H1 (cell line): ENCODE data around the gene RGPD3. TPM values are rescaled to one million over a fixed set of nuclear protein-coding genes. Genes with fewer than 3 reads are reported as not detected.
"Not testable (repeated sequence)": the region's sequence is repeated elsewhere in the genome, so short reads cannot be mapped to it uniquely, and the experiment has no call there.

Experiments used
- CTCF ChIA-PET: fragments of 300-600 bp; sonication (Branson Sonifier 250); formaldehyde crosslinking; loops from one replicate; lab custom pipeline; 2021; ENCODE audit not compliant: partially characterized antibody; lab: Charles Lee
- POLR2A ChIA-PET: fragments of 300-600 bp; sonication (Branson Sonifier 250); formaldehyde crosslinking; loops from one replicate; lab custom pipeline; 2021; ENCODE audit warnings: inconsistent platforms; ENCODE audit not compliant: partially characterized antibody; lab: Charles Lee
- DNase-seq, 2 experiments: peaks; one replicate each; pipeline versions ENCODE4 v3.0.0 to v3.0.0-alpha.2; 2010 to 2022; ENCODE audit warnings: low spot score in 2 of 2, low read depth in 1 of 2, mixed read lengths in 1 of 2
- FAIRE-seq: peaks from 2 replicates; lab custom pipeline; 2011; peaks lifted over from hg19 to GRCh38; lab: Jason Lieb, UNC
- H2AFZ ChIP-seq: 2 replicates; pipeline ENCODE4 v1.8.1; 2012; ENCODE audit warnings: low read length, inconsistent platforms
- H2AK5ac ChIP-seq: 2 replicates; pipeline ENCODE4 v1.6.1; 2013; ENCODE audit warnings: low read depth, low read length
- H2BK120ac ChIP-seq: replicated peaks from 2 replicates; pipeline ENCODE3; 2013; ENCODE audit warnings: low read depth, low read length, inconsistent platforms
- H2BK12ac ChIP-seq: 2 replicates; pipeline ENCODE4 v1.6.1; 2013; ENCODE audit warnings: low read depth, low read length
- H2BK15ac ChIP-seq: 2 replicates; pipeline ENCODE4 v1.6.1; 2013; ENCODE audit warnings: low read length
- H2BK20ac ChIP-seq: 2 replicates; pipeline ENCODE4 v1.6.1; 2013; ENCODE audit warnings: low read length
- H2BK5ac ChIP-seq: 2 replicates; pipeline ENCODE4 v1.6.1; 2013; ENCODE audit warnings: low read depth, low read length
- H3K14ac ChIP-seq: 2 replicates; pipeline ENCODE4 v1.6.1; 2013; ENCODE audit warnings: inconsistent platforms; ENCODE audit not compliant: insufficient read length
- H3K18ac ChIP-seq: 2 replicates; pipeline ENCODE4 v1.6.1; 2013; ENCODE audit warnings: low read length; ENCODE audit errors: extremely low read depth
- H3K23ac ChIP-seq: 2 replicates; pipeline ENCODE4 v1.6.1; 2013; ENCODE audit warnings: inconsistent platforms; ENCODE audit not compliant: insufficient read length
- H3K23me2 ChIP-seq: 2 replicates; pipeline ENCODE4 v1.6.1; 2013; ENCODE audit warnings: low read depth, low read length
- H3K27ac ChIP-seq: 2 replicates; pipeline ENCODE4 v1.6.1; 2011; ENCODE audit warnings: low read depth, low read length, inconsistent platforms
- H3K27me3 ChIP-seq, 4 experiments: replicated peaks in 1 of 4; 1 replicate in 1 of 4; 2 replicates in 3 of 4; pipeline versions ENCODE4 v1.6.1 to v1.8.1; 2011 to 2013; ENCODE audit warnings: low read length in 3 of 4, mild to moderate bottlenecking in 3 of 4, inconsistent platforms in 2 of 4, mixed read lengths in 2 of 4, moderate library complexity in 1 of 4; ENCODE audit not compliant: control insufficient read depth in 3 of 4, insufficient read depth in 3 of 4; ENCODE audit errors: extremely low read depth in 1 of 4
- H3K36me3 ChIP-seq, 4 experiments: 2 replicates each; pipeline versions ENCODE4 v1.6.1 to v1.8.1; 2011 to 2013; ENCODE audit warnings: mild to moderate bottlenecking in 4 of 4, low read length in 3 of 4, moderate library complexity in 2 of 4, control low read depth in 1 of 4, inconsistent platforms in 1 of 4; ENCODE audit not compliant: insufficient read depth in 4 of 4, control insufficient read depth in 2 of 4
- H3K4ac ChIP-seq: replicated peaks from 2 replicates; pipeline ENCODE3; 2013; ENCODE audit warnings: low read length, low read depth, mixed read lengths, inconsistent platforms; ENCODE audit not compliant: insufficient read length
- H3K4me1 ChIP-seq, 4 experiments: replicated peaks in 1 of 4; 1 replicate in 1 of 4; 2 replicates in 3 of 4; pipeline versions ENCODE4 v1.6.1 to v1.8.1; 2011 to 2013; ENCODE audit warnings: low read length in 3 of 4, inconsistent platforms in 2 of 4, mixed read lengths in 1 of 4; ENCODE audit not compliant: insufficient read depth in 4 of 4, control insufficient read depth in 3 of 4
- H3K4me2 ChIP-seq, 2 experiments: 2 replicates each; pipeline versions ENCODE4 v1.6.1 to v1.8.1; 2011 to 2013; ENCODE audit warnings: low read depth in 2 of 2, low read length in 2 of 2, control low read depth in 1 of 2, inconsistent platforms in 1 of 2, mild to moderate bottlenecking in 1 of 2; ENCODE audit not compliant: insufficient read depth in 1 of 2
- H3K4me3 ChIP-seq, 4 experiments: fragments of 200-600, 300-600 bp in 1 of 4; sonication (generic), shearing (Covaris generic), sonication (Bioruptor Twin) in 1 of 4; 2 replicates each; pipeline versions ENCODE4 v1.5.1 to v1.8.1; 2011 to 2016; ENCODE audit warnings: low read length in 4 of 4, low read depth in 3 of 4, control low read depth in 2 of 4, inconsistent platforms in 2 of 4, mild to moderate bottlenecking in 2 of 4, mixed read lengths in 1 of 4, moderate library complexity in 1 of 4; ENCODE audit not compliant: insufficient read depth in 2 of 4; ENCODE audit errors: extremely low read depth in 1 of 4
- H3K56ac ChIP-seq: replicated peaks from 2 replicates; pipeline ENCODE3; 2013; ENCODE audit warnings: low read depth, mild to moderate bottlenecking, mixed read lengths, low read length, inconsistent platforms; ENCODE audit not compliant: insufficient read length
- H3K79me1 ChIP-seq: 2 replicates; pipeline ENCODE4 v1.6.1; 2013; ENCODE audit warnings: low read depth, low read length, control low read depth
- H3K79me2 ChIP-seq, 2 experiments: 2 replicates each; pipeline versions ENCODE4 v1.6.1 to v1.8.1; 2012 to 2013; ENCODE audit warnings: low read length in 2 of 2, mild to moderate bottlenecking in 2 of 2, inconsistent platforms in 1 of 2; ENCODE audit not compliant: insufficient read depth in 2 of 2, control insufficient read depth in 1 of 2
- H3K9ac ChIP-seq, 4 experiments: replicated peaks in 1 of 4; 1 replicate in 1 of 4; 2 replicates in 3 of 4; pipeline versions ENCODE4 v1.6.1 to v1.8.1; 2011 to 2013; ENCODE audit warnings: low read depth in 3 of 4, low read length in 3 of 4, control low read depth in 2 of 4, mild to moderate bottlenecking in 2 of 4, moderate library complexity in 2 of 4, inconsistent platforms in 1 of 4; ENCODE audit errors: extremely low read depth in 1 of 4
- H3K9me3 ChIP-seq, 2 experiments: 2 replicates each; pipeline versions ENCODE4 v1.6.1 to v1.8.1; 2012 to 2013; ENCODE audit warnings: mild to moderate bottlenecking in 2 of 2, moderate library complexity in 2 of 2, control low read depth in 1 of 2, inconsistent platforms in 1 of 2, low read depth in 1 of 2, low read length in 1 of 2, mixed read lengths in 1 of 2; ENCODE audit not compliant: insufficient read depth in 2 of 2
- H4K20me1 ChIP-seq, 2 experiments: replicated peaks in 1 of 2; 2 replicates each; pipeline versions ENCODE3 to v1.8.1; 2011 to 2013; ENCODE audit warnings: inconsistent platforms in 2 of 2, low read length in 2 of 2, mild to moderate bottlenecking in 1 of 2; ENCODE audit not compliant: insufficient read depth in 2 of 2, control insufficient read depth in 1 of 2
- H4K5ac ChIP-seq: 2 replicates; pipeline ENCODE4 v1.6.1; 2013; ENCODE audit warnings: low read length, low read depth, mixed read lengths, inconsistent platforms; ENCODE audit not compliant: insufficient read length
- H4K8ac ChIP-seq: 2 replicates; pipeline ENCODE4 v1.8.0; 2013; ENCODE audit warnings: mild to moderate bottlenecking, moderate library complexity, low read length, inconsistent platforms; ENCODE audit not compliant: insufficient read depth; ENCODE audit errors: extremely low read depth
- H4K91ac ChIP-seq: replicated peaks from 2 replicates; pipeline ENCODE3; 2013; ENCODE audit warnings: low read length, mixed read lengths, inconsistent platforms; ENCODE audit not compliant: insufficient read length
- WGBS, 2 experiments: shearing (Covaris generic) in 1 of 2; methylation state at CpG; one replicate each; pipeline versions ENCODE4 v1.1.6 to v1.1.7; 2013 to 2015; ENCODE audit warnings: low lambda C conversion rate in 2 of 2, mixed read lengths in 2 of 2, inconsistent platforms in 1 of 2, low coverage in 1 of 2, missing lambda C conversion rate in 1 of 2; ENCODE audit not compliant: insufficient replicate concordance in 2 of 2, insufficient coverage in 1 of 2, insufficient read length in 1 of 2; ENCODE audit errors: extremely low coverage in 1 of 2, missing lambda C conversion rate in 1 of 2; 5-methylcytosine and 5-hydroxymethylcytosine counted together
- polyA plus RNA-seq, 7 experiments: library from polyadenylated mRNA; depleted of rRNA in 3 of 7; stranded (reverse) in 5 of 7; unstranded in 2 of 7; fragments of >200 nt in 5 of 7; fragments of 200-250 nt in 2 of 7; gene quantifications; 1 replicate in 5 of 7; 2 replicates in 1 of 7; 4 replicates in 1 of 7; pipeline versions ENCODE4 v1.2.1 to v1.2.3, GENCODE V29; 2011 to 2013; ENCODE audit warnings: missing spikeins in 2 of 7, mixed read lengths in 2 of 7
- total RNA-seq: library from RNA; stranded (reverse); fragmentation: NEBNext Ultra II Directional; extraction: Animal tissue kit (Norgen Biotek cat#: 25700); gene quantifications from 2 replicates; pipeline ENCODE4 v1.2.1, GENCODE V29; 2021

RGPD3 gene
- total and polyA plus RNA-seq, 2 of the 8 experiments (the other 6 are each of a cell fraction or from before 2014, with no cell fraction given): 0.08 to 0.17 TPM

GRCh38 chr2:106508660-106509373 is 40.6 kb upstream of the RGPD3 start:
- WGBS, 2 experiments: 93% methylated on average over 5 of the region's 11 CpGs; no CpG with 5 or more reads in 1 of the 2 experiments
- not testable (repeated sequence) for DNase-seq, FAIRE-seq

More at GRCh38 chr2:106508660-106509373, 40.6 kb upstream of the RGPD3 start:
- POLR2A ChIA-PET, H3K79me2 ChIP-seq, H3K18ac ChIP-seq, H3K23ac ChIP-seq, H4K91ac ChIP-seq, H4K5ac ChIP-seq, H3K4me2 ChIP-seq, H2BK120ac ChIP-seq, H3K27me3 ChIP-seq, H2BK12ac ChIP-seq, H2AK5ac ChIP-seq, H3K4me1 ChIP-seq, H3K14ac ChIP-seq, H3K4me3 ChIP-seq, H2AFZ ChIP-seq, H2BK5ac ChIP-seq, H3K9ac ChIP-seq, H3K56ac ChIP-seq, H4K8ac ChIP-seq, H3K9me3 ChIP-seq, H3K27ac ChIP-seq, H2BK15ac ChIP-seq, H4K20me1 ChIP-seq, H3K36me3 ChIP-seq, H2BK20ac ChIP-seq, H3K79me1 ChIP-seq, H3K23me2 ChIP-seq, H3K4ac ChIP-seq, CTCF ChIA-PET: not testable (repeated sequence)
